ENCODE measurements around the gene CHD2. TPM values are rescaled to one million over a fixed set of nuclear protein-coding genes. Genes with fewer than 3 reads are reported as not detected.

Gene CHD2
- total RNA-seq, 1 donor from 2014 or later, result 159 TPM

DNA sequence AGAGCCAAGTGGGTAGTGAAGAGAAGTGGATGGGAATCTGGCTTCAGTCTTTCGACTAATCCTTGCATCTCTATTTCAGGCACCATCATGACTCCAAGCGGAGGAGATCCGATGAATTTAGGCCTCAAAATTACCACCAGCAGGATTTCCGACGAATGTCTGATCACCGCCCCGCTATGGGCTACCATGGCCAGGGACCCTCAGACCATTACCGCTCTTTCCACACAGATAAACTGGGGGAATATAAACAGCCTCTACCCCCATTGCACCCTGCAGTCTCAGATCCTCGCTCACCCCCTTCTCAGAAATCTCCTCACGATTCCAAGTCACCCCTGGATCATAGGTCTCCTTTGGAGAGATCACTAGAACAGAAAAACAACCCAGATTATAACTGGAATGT, 124.2 kb downstream of the CHD2 start:
- no peaks in the 10 kb centered on the region for H3K4me1 Mint-ChIP-seq (ENCODE audit: low read depth)
- H3K9me3 Mint-ChIP-seq (ENCODE audit: low read depth), result no peaks in the 10 kb centered on the region
- no peak for DNase-seq (ENCODE audit: low spot score, unreplicated experiment)
- TF ChIP-seq CTCF (IDR thresholded peaks at IDR 0.05; ENCODE audit: unreplicated experiment), result no peak
- H3K36me3 Mint-ChIP-seq (ENCODE audit: insufficient read depth), result peaks cover 46% of the 10 kb centered on the region
- peak overlapping the region; percentile 40 for H3K27ac Mint-ChIP-seq
- H3K4me3 Mint-ChIP-seq (ENCODE audit: low read depth), result no peak overlapping the region
- H3K27me3 Mint-ChIP-seq, result no peaks in the 10 kb centered on the region

DNA sequence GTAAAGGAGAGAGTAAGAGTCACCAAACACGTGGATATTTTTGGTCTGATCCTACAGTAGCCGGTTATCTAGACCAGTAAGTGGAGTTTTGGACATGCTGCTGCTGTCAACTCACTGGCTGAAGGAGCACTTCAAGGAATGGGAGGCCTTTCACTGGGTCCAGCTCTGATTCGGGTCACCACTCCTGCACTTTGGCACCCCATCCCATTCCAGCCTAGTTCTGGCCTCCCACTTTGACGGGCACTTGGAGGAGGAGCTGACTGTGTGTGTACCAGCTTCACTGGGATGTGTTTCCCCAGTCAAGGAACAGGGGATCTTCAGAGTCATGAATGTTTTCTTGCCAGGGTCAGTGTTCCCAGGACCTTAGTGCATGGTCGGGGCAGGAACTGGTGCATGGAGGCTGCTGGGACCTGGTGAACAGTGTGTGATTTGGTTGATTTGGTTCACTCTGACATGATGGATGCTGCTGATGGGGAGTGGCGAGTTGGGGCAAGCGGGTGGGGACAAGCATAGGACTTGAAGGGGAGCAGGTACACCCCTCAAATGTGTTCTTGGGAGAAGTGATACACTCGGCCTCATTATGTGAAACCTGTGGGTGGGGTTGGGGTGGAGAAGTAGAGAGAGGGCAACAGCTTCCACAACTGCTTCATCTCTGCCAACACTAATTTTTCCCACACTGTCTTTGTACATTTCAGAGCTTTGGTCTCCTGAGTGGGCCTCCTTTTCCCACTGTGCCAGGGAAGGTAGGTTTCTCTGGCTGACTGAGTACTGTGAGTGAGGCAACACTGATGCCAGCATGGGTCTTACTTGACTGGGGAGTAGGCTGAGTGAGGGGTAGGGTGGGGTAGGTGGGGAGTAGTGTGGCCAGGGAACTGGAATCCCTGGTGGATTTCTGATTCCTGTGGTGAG, 124.8 kb downstream of the CHD2 start:
- Mint-ChIP-seq H3K4me1 (ENCODE audit: low read depth) (no peaks in the 10 kb centered on the region), H3K9me3 (ENCODE audit: low read depth) (no peaks in the 10 kb centered on the region), H3K27ac (no peak overlapping the region), H3K4me3 (ENCODE audit: low read depth) (no peak overlapping the region), H3K27me3 (no peaks in the 10 kb centered on the region), H3K36me3 (ENCODE audit: insufficient read depth) (peaks cover 42% of the 10 kb centered on the region)
- no peak for TF ChIP-seq CTCF (IDR thresholded peaks at IDR 0.05; ENCODE audit: unreplicated experiment)
- no peak for DNase-seq (ENCODE audit: low spot score, unreplicated experiment)

DNA sequence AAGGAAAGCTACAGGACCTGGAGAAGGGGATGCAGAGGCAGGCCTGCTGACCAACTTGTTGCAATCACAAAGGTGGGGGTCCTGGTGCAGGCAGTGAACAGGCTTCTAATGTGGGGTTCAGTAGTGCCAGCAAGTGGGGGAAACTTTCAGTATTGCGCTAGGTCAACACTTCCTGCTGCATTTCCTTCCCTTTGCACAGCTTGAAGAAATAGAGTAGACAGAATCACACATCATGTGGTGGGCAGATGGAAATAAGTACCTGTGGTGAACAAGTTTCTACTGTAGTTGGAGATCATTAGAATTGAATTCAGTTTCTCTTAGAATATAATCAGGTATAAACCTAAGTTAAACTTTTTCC, 125.5 kb downstream of the CHD2 start:
- Mint-ChIP-seq H3K9me3 (ENCODE audit: low read depth) (no peaks in the 10 kb centered on the region), H3K27me3 (no peaks in the 10 kb centered on the region), H3K36me3 (ENCODE audit: insufficient read depth) (peaks cover 36% of the 10 kb centered on the region), H3K27ac (no peak overlapping the region), H3K4me1 (ENCODE audit: low read depth) (peaks cover 4% of the 10 kb centered on the region), H3K4me3 (ENCODE audit: low read depth) (no peak overlapping the region)
- DNase-seq (ENCODE audit: low spot score, unreplicated experiment), result no peak
- no peak for TF ChIP-seq CTCF (IDR thresholded peaks at IDR 0.05; ENCODE audit: unreplicated experiment)

DNA sequence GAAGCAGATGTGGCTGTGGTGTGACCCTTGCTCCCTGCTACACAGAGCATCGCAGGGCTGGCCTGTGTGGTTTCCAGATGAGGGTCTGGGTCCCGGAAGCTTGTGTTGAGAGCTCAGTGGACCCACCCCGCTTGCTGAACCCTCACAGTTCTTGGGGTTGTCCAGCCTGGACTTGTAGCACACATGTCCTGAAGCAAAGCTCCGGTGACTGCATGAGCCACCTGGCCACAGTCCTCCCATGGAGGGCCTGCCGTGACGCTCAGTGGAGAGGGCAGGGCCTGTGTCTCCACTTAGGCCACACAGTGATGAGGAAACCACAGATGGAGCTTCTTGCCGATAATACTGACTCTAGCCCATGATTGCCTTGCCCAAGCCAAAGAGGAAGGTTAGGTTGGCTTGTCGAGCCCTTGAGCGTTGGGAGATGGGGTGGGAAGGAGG, 126.3 kb downstream of the CHD2 start:
- peaks cover 33% of the 10 kb centered on the region for H3K36me3 Mint-ChIP-seq (ENCODE audit: insufficient read depth)
- no peak for DNase-seq (ENCODE audit: low spot score, unreplicated experiment)

GRCh38 chr15:93027413-93027812, 127.3 kb downstream of the CHD2 start:
- no peak overlapping the region for H3K4me3 Mint-ChIP-seq (ENCODE audit: low read depth)
- H3K27ac Mint-ChIP-seq, result no peak overlapping the region
- TF ChIP-seq CTCF (IDR thresholded peaks at IDR 0.05; ENCODE audit: unreplicated experiment), result no peak
- no peaks in the 10 kb centered on the region for H3K9me3 Mint-ChIP-seq (ENCODE audit: low read depth)
- DNase-seq (ENCODE audit: low spot score, unreplicated experiment), result no peak
- peaks cover 6% of the 10 kb centered on the region for H3K27me3 Mint-ChIP-seq
- H3K36me3 Mint-ChIP-seq (ENCODE audit: insufficient read depth), result peaks cover 25% of the 10 kb centered on the region
- peaks cover 4% of the 10 kb centered on the region for H3K4me1 Mint-ChIP-seq (ENCODE audit: low read depth)

More for the DNA sequence above, 126.3 kb downstream of the CHD2 start:
- Mint-ChIP-seq H3K27me3 (peaks cover 2% of the 10 kb centered on the region), H3K27ac (no peak overlapping the region), H3K4me1 (ENCODE audit: low read depth) (peaks cover 4% of the 10 kb centered on the region), H3K4me3 (ENCODE audit: low read depth) (no peak overlapping the region), H3K9me3 (ENCODE audit: low read depth) (no peaks in the 10 kb centered on the region)
- no peak for TF ChIP-seq CTCF (IDR thresholded peaks at IDR 0.05; ENCODE audit: unreplicated experiment)
